NCI-H2107 (cell line): ENCODE measurements around the gene MYOG.

Experiments used
- DNase-seq: peaks from one replicate; lab custom pipeline; 2025; lab: John Stamatoyannopoulos, UW

The MYOG gene

DNA sequence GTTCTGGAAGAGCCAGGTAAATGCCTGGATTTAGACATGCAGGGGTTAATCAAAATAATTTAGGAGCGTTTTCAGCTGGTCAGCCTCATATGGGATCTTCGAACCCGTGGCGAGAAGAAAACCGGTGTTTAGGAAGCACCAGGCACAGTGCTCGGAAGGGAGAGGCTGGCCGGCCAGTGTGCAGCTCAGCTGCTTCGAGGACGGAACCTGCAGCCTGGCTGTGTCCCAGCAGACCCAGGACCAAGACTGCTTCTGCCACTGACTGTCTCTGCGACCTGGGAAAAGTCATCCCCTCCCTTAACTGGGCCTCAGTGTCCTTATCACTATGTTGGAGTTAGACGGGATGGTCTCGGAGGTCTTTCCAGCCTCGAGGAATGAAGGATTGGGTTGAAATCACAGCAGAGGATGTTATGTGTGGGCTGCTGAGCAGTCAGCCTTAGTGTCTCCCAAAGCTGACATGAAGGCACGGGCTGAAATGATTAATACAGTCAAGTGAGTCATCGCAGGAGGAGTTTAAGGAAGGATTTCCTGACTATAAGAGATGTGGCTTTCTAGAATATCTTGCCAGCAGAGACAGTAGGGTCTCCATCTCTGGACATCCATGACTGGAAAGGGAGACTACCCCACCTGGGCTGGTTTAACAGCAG lies 38.7 kb downstream of the MYOG start:
- no peak for DNase-seq

DNA sequence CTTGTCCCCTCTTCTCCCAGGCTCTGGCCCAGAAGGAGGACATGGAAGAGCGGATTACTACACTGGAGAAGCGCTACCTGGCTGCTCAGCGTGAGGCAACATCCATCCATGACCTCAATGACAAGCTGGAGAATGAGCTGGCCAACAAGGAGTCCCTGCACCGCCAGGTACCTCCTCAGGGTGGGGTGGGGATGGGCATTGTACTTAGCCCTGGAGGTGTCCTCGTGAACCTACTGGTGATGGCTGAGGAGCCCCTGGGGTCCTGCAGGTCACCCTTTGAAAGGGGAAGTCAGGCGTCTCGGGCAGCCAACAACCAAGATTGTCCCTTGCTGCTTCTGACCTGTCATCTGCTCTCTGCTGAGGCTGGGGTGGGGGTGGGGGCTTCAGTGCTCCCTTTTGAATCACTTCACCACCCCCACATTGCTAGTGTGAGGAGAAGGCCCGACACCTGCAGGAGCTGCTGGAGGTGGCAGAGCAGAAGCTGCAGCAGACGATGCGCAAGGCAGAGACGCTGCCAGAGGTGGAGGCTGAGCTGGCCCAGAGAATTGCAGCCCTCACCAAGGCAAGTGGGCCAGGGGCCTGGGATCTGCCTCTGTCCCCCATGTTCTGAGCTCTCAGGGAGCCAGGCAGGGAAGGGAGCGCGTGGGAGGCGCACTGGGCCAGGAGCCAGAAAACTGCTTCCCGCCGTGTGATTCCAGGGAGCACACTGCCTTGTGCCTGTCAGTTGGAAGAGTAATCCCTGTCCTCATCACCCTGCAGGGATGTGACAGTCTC lies 39.8 kb downstream of the MYOG start:
- no peak for DNase-seq

DNA sequence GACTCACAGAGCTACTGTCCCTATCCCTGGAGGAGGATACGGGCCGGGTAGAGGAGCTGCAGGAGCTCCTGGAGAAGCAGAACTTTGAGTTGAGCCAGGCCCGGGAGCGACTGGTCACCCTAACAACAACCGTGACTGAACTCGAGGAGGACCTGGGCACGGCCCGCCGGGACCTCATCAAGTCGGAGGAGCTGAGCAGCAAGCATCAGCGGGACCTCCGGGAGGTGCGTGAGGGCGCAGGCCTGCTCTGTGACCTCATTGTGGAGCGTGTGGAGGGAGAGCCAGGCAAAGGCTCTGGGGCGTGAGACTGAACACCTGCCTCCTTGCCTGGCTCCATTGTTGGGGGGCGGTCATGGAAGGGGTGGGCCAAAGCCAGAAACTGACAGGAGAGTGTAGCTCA lies 40.5 kb downstream of the MYOG start:
- no peak for DNase-seq

GRCh38 chr1:203044546-203045250 lies 41.1 kb downstream of the MYOG start:
- no peak for DNase-seq

- DNase-seq = no peak
These were observed 41.8 kb downstream of the MYOG start for GRCh38 chr1:203043830-203044545.

DNA sequence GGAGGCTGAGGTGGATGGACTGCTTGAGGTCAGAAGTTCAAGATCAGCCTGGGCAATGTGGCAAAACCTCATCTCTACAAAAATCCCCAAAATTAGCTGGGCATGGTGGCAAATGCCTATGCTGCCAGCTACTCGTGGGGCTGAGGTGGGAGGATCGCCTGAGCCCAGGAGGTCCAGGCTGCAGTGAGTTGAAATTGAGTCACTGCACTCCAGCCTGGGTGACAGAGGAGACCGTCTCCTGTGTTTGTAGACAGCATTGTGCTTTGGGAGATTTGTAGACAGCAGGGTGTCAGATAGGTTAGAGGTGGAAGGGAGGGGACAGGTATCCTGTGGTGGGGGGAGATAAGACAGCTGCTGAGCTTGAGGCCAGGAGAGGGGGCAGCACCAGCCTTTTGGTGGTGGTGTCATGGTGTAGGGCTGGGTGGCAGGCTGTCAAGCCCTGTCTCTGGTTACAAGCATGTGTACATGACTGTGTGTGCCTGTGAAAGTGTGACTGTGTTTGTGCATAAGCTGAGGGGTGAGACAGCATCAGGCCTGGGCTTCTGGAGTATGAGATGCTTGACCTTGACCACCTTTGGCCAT lies 44.4 kb downstream of the MYOG start:
- DNase-seq = no peak

DNA sequence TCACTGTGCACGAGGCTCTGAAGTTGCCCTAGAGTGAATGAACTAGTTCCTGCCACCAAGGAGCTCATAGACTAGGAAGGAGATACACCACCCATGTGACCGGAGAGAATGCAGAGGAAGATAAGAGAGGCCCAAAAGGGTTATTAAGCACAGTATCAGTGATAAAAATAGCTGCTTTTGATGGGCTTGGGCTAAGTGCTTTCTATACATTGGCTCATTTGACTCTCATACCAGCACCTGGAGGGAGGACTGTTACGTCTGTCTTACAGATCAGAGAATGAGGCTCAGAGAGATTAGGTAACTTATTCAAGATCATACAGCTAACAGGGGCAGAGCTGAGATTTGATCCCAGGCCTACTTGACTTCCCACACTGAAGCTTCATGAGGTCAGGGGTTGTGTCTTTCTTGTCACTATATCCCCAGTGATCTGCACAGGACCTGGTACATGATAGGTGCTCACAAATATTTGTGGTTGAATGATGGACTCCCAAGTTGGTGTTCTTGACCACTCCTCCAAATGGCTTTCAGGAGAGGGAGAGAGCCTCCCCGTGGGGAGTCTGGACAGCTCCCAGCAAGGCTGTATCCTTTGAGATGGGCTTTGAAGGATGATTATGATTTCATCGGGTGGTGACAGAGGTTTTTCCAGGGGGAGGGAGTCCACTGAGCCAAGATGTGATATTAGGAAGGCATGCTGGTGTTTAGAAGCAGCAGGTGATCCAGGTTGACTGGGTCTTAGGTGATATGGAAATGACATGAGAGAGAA lies 45.1 kb downstream of the MYOG start:
- DNase-seq = no peak

DNA sequence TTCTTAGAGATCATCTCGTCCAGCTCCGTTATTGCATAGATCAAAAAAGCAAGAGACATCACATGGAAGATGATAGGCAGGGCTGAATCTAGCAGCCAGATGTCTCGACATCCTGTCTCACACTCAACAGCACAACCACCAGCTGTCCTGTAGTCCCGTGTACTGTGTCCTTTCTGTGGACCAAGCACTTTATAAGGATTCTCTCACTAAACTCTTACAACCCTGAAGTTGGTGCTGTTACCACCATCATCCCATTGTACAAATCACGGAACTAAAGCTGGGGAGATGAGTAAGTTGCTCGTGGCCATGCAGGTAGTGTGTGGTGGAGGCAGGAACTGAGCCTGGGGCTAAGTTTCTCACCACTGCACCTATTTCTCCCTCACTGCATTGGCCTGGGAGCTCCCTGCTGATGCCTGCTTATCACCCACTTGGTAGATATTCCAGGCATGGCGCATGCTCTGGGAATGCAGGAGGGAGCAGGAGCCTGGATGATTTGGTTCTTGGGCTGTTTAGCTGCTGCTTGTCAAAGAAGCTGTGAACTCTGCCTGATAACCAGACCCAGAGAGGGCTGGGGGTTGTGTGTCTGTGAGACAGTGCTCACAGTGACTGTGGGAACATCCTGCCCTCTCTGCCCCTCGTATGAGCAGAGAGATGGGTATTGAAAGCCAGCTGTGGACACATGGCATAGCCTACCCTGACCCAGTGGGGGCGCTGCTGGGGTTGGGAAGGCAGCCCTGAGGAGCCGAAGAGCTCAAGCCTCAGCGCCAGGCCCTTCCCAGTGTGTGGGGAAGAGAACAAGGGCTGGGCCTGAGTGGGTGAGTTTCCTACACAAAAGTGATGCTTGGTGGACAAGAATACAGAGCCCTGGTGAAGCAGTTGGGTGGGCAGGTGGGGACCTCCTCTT lies 46.0 kb downstream of the MYOG start:
- DNase-seq = no peak

- DNase-seq = peak; percentile 59
These were observed 46.8 kb downstream of the MYOG start for GRCh38 chr1:203038891-203039608.

DNA sequence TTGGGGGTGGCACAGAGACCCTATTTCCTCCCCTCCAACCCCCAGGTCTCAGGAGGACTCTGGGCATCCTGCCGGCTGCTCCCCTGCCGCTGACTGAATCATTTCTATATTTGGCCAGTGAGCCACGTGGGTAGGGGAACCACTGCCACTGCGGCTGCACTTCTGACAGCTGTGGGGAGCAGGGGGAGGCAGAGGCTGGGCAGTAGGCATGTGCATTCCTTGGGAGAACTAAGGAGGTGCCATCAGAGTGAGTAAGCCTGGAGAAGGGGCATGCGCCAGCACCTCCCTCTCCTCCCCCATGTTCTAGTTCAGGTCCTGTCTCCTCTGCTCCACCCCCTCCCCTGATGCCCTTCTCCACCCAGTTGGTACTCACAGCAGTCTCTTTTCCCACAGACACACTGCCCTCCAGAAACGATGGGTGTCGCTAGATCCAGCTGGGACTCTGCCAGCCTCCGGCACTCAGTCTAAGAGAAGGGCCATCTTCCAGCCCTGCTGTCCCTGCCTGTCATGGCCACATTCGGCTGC lies 47.5 kb downstream of the MYOG start:
- DNase-seq = no peak

DNA sequence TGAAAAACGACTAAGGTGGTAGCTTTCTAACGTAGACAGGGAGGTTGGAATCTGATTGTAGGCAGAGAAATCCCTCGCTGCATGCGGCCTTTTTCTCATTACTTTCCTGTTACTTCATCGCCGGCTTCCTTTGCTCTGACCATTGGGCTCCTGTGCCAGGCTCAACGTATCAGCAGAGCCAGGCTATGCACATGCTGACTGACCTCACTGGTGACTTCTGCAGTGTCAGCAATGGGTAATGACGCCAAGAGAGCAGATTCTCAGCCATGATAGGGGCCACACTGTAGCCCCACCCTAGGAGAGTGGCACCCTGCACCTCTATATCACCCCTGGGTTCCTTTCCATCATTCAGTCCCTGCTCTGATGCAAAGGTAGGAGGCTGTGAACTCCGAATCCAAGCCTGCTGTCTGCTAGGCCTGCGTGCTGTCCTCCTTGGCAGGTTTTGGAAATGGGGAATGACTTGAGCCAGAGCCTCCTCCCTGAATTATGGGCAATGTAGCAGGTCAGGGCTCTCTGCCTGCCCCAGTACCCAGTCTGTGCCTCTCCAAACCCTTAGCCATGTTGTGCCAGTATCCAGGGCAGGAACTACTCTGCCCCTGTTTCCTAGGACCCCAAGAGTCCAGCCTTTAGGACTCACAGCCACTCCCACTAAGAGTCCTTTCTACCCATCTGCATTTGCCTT lies 48.2 kb downstream of the MYOG start:
- no peak for DNase-seq

GRCh38 chr1:203036537-203036936 lies 49.3 kb downstream of the MYOG start:
- no peak for DNase-seq

DNA sequence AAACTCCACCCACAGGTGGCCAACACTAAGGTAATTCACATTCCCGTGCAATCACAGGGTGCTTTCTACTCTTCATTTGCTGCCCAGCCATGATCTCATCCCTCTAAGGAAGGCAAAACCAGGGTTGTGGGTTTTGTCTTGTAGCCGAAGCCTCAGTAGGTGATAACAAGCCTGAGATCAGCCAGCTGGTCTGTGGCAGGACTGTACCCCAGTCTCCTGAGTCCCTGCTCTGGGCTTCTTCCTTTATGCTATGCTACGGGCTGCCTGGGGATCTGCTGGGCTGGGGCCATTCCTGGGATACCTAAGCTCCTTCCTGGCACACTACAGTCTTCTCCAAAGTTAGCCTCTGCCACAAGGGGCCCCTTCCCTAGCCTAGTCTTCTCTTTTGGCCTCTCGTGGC lies 49.7 kb downstream of the MYOG start:
- DNase-seq = no peak

- DNase-seq = no peak
These were observed 50.5 kb downstream of the MYOG start for GRCh38 chr1:203035111-203036000.

DNA sequence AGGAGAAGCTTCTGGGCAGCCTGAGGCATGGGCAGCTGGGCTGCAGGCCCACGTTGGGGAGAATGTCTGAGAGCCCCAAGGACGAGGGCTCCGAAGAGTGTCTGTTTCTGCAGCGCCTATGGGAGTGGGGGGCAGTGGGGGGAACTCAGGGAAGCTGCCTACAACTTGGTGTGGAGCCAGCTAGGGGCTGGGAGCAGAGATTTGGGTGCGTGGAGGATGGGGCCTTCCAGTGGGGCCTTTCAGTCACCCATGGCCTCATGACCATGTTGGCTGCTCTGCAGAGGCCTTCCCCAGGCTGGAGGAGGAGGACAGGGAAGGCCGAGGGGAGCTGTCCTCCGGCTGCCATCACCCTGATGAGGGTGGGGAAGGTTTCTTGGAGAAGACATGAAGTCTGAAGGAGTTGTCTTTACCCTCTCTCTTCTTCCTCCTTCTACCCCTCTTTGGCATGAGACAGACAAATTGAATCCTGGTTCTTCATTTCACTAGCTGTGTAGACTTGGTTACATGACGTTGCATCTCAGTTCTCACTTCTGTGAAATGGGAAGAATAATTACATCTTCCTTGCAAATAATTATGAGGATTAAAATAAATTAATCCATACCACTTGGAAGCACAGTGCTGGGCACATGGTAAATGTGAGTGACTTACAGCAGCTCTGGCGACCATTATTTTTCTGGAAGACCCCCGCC lies 51.2 kb downstream of the MYOG start:
- DNase-seq = no peak

DNA sequence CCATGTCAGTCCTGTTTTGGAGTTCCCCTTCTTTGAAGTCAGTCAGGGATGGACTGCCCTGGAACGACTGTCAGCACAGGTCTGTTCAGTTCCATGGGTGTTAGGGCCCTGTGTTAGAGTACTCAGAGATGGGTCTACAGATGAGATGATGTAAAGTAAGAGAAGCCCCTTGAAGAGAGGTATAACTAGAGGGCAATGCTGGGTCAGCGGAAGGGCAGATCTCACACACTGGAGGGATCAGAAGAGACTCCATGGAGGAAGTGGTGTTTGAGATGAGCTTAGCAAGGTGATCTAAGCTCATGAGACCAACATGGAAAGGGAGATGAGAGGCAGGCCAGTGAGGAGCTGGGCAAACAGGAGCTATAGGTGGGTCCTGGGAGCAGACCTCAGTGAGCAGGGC lies 51.9 kb downstream of the MYOG start:
- no peak for DNase-seq

GRCh38 chr1:203033287-203033686 lies 52.5 kb downstream of the MYOG start:
- DNase-seq = no peak
